ENCODE measurements around the gene GDAP1L1.

GDAP1L1 gene

DNA sequence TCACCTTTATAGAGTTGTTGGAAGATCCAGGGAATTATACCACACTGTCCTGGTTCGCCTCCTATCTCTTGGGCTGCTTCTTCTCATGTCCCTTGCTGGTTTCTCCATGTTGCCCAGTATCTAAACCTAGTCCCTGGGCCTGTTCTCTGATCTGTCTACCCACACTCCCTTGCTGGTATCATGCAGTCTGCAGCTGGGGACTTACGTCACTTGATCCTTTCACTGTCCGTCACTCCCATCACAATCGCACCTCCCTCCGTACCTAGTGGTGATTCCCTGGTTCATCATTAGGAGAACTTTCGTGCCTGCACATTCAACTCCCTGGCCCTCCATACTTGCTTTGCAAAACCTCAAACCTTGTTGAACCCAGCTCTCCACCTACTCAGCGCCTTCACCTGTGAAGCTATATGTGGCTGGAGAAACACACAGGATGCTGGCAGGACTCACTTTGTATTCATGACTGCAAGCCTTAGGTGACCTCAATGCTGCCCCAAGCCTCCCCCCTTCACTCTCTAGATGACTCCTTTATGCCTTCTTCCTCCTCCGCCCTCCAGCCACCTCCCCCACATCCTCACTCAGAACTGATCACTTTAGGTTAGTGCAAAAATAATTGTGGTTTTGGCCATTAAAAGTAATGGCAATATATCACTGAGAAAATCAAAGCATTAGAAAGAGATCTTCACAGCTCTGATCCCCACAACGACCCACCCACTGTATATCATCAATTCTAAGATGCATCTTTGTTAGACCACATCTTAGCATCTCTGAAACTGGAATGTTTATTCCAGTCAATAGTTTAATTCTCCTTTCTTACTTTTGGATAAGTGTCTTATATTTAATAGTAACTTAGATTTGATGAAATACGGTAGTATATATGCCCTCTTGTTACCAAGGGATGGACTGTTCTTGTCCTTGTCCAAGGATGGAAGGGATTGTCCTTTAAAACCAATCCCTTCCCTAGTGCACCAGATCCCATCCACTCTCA, 26.4 kb downstream of the GDAP1L1 start:
- Histone ChIP-seq H3K36me3 (ENCODE audit: insufficient read depth, low read length) (no peaks in the 10 kb centered on the region), H3K9me3 (ENCODE audit: low read depth, low read length) (no peaks in the 10 kb centered on the region)
- DNase-seq (ENCODE audit: low read depth, low spot score), result no peak

GRCh38 chr20:44274303-44275017, 27.4 kb downstream of the GDAP1L1 start:
- H3K4me3 ChIP-seq, result no peak overlapping the region
- no peaks in the 10 kb centered on the region for H3K36me3 ChIP-seq (ENCODE audit: insufficient read depth, low read length)
- no peak overlapping the region for H3K9ac ChIP-seq (ENCODE audit: insufficient read length)
- H3K27ac ChIP-seq, result no peak overlapping the region
- TF ChIP-seq EZH2 (IDR thresholded peaks at IDR 0.05), result no peak
- H3K9me3 ChIP-seq (ENCODE audit: low read depth, low read length), result no peaks in the 10 kb centered on the region
- DNase-seq (ENCODE audit: low read depth, low spot score), result no peak

More for the DNA sequence above, 26.4 kb downstream of the GDAP1L1 start:
- H3K9ac ChIP-seq (ENCODE audit: insufficient read length), result no peak overlapping the region
- H3K27ac ChIP-seq, result no peak overlapping the region
- no peak overlapping the region for H3K4me3 ChIP-seq
- TF ChIP-seq POLR2AphosphoS5 (IDR thresholded peaks at IDR 0.05; ENCODE audit: borderline replicate concordance, low read depth, low read length), result no peak
- TF ChIP-seq FOXP2 (optimal IDR thresholded peaks at IDR 0.05; ENCODE audit: control extremely low read depth, extremely low read length, insufficient read depth), result no peak
- TF ChIP-seq EZH2 (IDR thresholded peaks at IDR 0.05), result no peak

- no peak for TF ChIP-seq FOXP2 (optimal IDR thresholded peaks at IDR 0.05; ENCODE audit: control extremely low read depth, extremely low read length, insufficient read depth)
- TF ChIP-seq EZH2 (IDR thresholded peaks at IDR 0.05), result no peak
- TF ChIP-seq POLR2AphosphoS5 (IDR thresholded peaks at IDR 0.05; ENCODE audit: borderline replicate concordance, low read depth, low read length), result no peak
- no peak overlapping the region for H3K9ac ChIP-seq (ENCODE audit: insufficient read length)
- H3K27ac ChIP-seq, result no peak overlapping the region
- no peak for DNase-seq (ENCODE audit: low read depth, low spot score)
- H3K4me3 ChIP-seq, result no peak overlapping the region
- no peaks in the 10 kb centered on the region for H3K9me3 ChIP-seq (ENCODE audit: low read depth, low read length)
- no peaks in the 10 kb centered on the region for H3K36me3 ChIP-seq (ENCODE audit: insufficient read depth, low read length)
These were observed 32.1 kb downstream of the GDAP1L1 start for GRCh38 chr20:44279228-44279627.

DNA sequence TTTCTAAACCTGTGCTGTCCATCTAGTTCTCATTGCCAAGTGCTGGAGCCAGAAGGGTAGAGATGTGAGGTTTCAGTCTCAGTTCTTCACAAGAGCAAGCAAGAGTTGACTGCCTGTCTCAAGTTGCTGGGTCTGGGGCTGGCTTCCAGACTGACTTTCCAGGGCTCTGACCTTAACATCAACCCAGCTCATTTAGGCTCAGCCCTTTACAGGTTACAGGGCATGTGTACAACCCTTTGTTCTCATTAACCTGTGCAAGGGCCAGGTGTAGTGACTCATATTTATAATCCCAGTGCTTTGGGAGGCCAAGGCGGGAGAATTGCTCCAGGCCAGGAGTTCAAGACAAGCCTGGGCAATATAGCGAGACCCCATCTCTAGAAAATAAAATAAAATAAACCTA, 33.3 kb downstream of the GDAP1L1 start:
- Histone ChIP-seq H3K9me3 (ENCODE audit: low read depth, low read length) (no peaks in the 10 kb centered on the region), H3K27ac (no peak overlapping the region), H3K9ac (ENCODE audit: insufficient read length) (no peak overlapping the region), H3K36me3 (ENCODE audit: insufficient read depth, low read length) (no peaks in the 10 kb centered on the region), H3K4me3 (no peak overlapping the region)
- DNase-seq (ENCODE audit: low read depth, low spot score), result no peak
- TF ChIP-seq POLR2AphosphoS5 (IDR thresholded peaks at IDR 0.05; ENCODE audit: borderline replicate concordance, low read depth, low read length) (no peak), EZH2 (IDR thresholded peaks at IDR 0.05) (no peak), FOXP2 (optimal IDR thresholded peaks at IDR 0.05; ENCODE audit: control extremely low read depth, extremely low read length, insufficient read depth) (no peak)

GRCh38 chr20:44282192-44282591, 35.1 kb downstream of the GDAP1L1 start:
- no peak overlapping the region for H3K27ac ChIP-seq
- no peaks in the 10 kb centered on the region for H3K9me3 ChIP-seq (ENCODE audit: low read depth, low read length)
- no peak overlapping the region for H3K4me3 ChIP-seq
- H3K36me3 ChIP-seq (ENCODE audit: insufficient read depth, low read length), result no peaks in the 10 kb centered on the region
- no peak overlapping the region for H3K9ac ChIP-seq (ENCODE audit: insufficient read length)
- TF ChIP-seq POLR2AphosphoS5 (IDR thresholded peaks at IDR 0.05; ENCODE audit: borderline replicate concordance, low read depth, low read length) (no peak), FOXP2 (optimal IDR thresholded peaks at IDR 0.05; ENCODE audit: control extremely low read depth, extremely low read length, insufficient read depth) (no peak), EZH2 (IDR thresholded peaks at IDR 0.05) (no peak)
- DNase-seq (ENCODE audit: low read depth, low spot score), result no peak

DNA sequence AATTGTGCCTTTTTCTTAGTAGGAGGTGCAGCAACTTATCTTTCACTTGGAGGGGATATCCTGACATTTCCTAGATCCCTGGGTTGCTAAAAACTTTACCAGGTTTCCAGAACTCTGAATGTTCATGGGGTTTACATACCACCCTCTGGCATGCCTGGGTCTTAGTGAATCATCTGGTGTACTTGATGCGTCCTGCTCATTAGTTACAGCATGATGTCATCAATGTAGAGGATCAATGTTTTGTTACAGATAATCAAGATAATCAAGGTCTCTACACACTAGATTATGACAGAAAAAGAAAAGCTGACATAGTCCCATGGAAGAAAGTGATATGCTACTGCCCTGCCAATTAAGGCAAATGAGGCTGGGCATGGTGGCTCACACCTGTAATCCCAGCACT, 36.9 kb downstream of the GDAP1L1 start:
- no peak for DNase-seq (ENCODE audit: low read depth, low spot score)
- H3K9ac ChIP-seq (ENCODE audit: insufficient read length), result no peak overlapping the region
- no peak overlapping the region for H3K4me3 ChIP-seq
- H3K36me3 ChIP-seq (ENCODE audit: insufficient read depth, low read length), result no peaks in the 10 kb centered on the region
- H3K9me3 ChIP-seq (ENCODE audit: low read depth, low read length), result no peaks in the 10 kb centered on the region
- TF ChIP-seq FOXP2 (optimal IDR thresholded peaks at IDR 0.05; ENCODE audit: control extremely low read depth, extremely low read length, insufficient read depth) (no peak), EZH2 (IDR thresholded peaks at IDR 0.05) (no peak), POLR2AphosphoS5 (IDR thresholded peaks at IDR 0.05; ENCODE audit: borderline replicate concordance, low read depth, low read length) (no peak)
- H3K27ac ChIP-seq, result no peak overlapping the region

GRCh38 chr20:44287272-44288097, 40.4 kb downstream of the GDAP1L1 start:
- no peak overlapping the region for H3K27ac ChIP-seq
- no peak for TF ChIP-seq FOXP2 (optimal IDR thresholded peaks at IDR 0.05; ENCODE audit: control extremely low read depth, extremely low read length, insufficient read depth)
- TF ChIP-seq POLR2AphosphoS5 (IDR thresholded peaks at IDR 0.05; ENCODE audit: borderline replicate concordance, low read depth, low read length), result no peak
- no peak for TF ChIP-seq EZH2 (IDR thresholded peaks at IDR 0.05)
- H3K4me3 ChIP-seq, result no peak overlapping the region
- H3K9me3 ChIP-seq (ENCODE audit: low read depth, low read length), result no peaks in the 10 kb centered on the region
- no peaks in the 10 kb centered on the region for H3K36me3 ChIP-seq (ENCODE audit: insufficient read depth, low read length)
- no peak overlapping the region for H3K9ac ChIP-seq (ENCODE audit: insufficient read length)
- DNase-seq (ENCODE audit: low read depth, low spot score), result no peak

GRCh38 chr20:44288252-44288651, 41.1 kb downstream of the GDAP1L1 start:
- TF ChIP-seq EZH2 (IDR thresholded peaks at IDR 0.05) (no peak), POLR2AphosphoS5 (IDR thresholded peaks at IDR 0.05; ENCODE audit: borderline replicate concordance, low read depth, low read length) (no peak), FOXP2 (optimal IDR thresholded peaks at IDR 0.05; ENCODE audit: control extremely low read depth, extremely low read length, insufficient read depth) (no peak)
- Histone ChIP-seq H3K9ac (ENCODE audit: insufficient read length) (no peak overlapping the region), H3K27ac (no peak overlapping the region), H3K4me3 (no peak overlapping the region), H3K36me3 (ENCODE audit: insufficient read depth, low read length) (no peaks in the 10 kb centered on the region), H3K9me3 (ENCODE audit: low read depth, low read length) (no peaks in the 10 kb centered on the region)
- no peak for DNase-seq (ENCODE audit: low read depth, low spot score)

Measured in SK-N-MC (cell line).